Fibroblast of skin of back (primary cell): Measurements from ENCODE around the gene CRABP1.

Experiments
- DNase-seq: peaks from one replicate; pipeline ENCODE4 v3.0.0-alpha.2; 2013

CRABP1 gene

DNA sequence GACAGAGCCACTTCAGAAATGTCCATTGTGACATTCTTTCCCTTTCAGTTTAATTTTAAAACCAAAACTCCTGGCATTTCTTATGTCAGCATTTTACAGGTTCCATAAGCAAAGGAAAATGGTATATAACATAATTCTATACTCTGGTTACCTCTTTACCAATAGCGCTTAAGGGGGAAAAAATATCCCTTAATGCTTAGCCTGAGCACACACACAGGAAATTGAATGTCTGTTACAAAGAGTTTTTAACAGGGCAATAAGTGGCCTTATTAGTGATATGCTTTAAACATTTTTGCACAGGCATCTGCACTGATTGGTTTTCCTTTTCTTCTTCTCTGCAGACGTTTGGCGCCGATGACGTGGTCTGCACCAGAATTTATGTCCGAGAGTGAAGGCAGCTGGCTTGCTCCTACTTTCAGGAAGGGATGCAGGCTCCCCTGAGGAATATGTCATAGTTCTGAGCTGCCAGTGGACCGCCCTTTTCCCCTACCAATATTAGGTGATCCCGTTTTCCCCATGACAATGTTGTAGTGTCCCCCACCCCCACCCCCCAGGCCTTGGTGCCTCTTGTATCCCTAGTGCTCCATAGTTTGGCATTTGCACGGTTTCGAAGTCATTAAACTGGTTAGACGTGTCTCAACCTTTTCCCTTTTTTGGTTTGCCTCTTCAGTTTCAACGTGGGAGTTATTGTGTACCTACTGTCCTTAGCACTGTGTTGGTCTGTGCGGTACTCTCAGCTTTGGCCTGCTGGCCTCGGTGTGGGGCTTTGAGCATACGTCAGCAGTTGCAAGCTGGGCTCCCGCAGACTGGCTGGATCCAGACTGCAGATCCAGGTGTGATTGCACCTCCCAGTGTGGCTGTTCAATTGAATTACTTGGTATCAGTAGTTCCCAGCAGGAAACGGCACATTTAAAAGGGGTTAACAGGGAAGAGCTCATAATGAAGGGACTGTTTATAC is 7.7 kb downstream of the CRABP1 start:
- no peak for DNase-seq

DNA sequence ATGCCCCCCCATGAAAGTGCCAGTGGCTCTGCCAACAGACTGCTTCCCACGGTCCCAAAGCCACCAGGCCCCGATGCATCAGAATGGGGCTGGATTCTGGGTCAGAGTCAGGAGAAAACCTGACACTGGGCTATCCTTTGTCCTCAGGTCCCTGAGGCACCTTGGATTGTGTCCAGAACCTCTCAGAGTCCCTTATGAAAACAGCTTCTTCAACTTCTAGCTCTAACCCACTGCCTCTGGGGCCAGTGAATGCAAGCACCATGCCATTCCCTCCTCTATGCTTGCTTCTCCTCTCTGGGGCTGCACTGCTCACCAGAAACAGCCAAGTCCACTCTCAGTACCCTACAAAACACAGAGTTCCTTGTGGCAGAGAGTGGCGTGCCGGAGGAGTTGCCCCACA is 9.9 kb downstream of the CRABP1 start:
- no peak for DNase-seq

DNA sequence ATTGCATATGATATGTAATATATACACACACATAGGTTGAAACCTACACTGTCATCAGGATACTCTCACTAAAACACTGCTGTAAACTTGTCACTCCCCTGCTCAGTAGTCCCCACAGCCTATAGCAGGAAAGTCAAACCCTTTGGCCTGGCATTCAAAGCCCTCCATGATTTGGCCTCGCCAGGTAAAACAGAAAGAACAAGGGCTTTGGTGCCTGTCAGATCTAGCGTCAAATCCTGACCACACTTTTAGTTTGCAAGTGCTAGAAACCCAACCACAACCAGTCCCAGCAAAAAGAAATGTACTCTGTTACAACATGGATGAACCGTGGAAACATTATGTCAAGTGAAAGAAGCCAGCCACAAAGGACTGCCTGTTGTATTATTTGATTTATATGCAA is 11.4 kb downstream of the CRABP1 start:
- no peak for DNase-seq

DNA sequence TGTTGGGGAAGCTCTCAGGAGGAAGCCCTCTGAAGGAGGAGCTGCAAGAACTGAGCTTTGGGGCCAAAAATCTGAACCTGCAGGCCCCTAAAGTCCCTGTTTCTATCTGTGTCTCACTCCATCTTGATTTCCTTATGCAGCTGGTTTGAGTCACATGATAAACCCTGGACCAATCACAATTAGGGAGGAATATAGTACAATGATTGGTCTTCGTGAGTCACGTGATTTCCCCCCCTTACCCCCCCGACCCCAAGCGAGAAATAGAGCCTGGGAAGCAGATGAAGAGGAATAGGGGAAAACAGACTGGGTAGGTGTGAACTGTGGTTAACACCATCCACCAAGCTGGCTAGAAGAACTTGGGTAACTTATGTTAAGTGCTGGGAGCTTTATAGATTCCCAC is 12.9 kb downstream of the CRABP1 start:
- DNase-seq, result peak; percentile 23

DNA sequence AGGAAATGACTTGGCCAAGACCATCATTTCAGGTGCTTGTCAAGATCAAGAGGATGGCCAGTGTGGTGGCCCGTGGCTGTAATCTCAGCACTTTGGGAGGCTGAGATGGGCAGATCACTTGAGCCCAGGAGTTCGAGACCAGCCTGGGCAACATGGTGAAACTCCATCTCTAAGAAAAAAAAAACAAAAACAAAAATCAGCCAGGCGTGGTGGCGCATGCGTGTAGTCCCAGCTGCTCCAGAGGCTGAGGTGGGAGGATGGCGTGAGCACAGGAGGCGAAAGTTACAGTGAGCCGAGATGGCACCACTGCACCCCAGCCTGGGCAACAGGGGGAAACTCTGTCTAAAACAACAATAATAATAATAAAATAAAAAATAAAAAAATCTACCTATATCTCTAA is 15.0 kb downstream of the CRABP1 start:
- no peak for DNase-seq

DNA sequence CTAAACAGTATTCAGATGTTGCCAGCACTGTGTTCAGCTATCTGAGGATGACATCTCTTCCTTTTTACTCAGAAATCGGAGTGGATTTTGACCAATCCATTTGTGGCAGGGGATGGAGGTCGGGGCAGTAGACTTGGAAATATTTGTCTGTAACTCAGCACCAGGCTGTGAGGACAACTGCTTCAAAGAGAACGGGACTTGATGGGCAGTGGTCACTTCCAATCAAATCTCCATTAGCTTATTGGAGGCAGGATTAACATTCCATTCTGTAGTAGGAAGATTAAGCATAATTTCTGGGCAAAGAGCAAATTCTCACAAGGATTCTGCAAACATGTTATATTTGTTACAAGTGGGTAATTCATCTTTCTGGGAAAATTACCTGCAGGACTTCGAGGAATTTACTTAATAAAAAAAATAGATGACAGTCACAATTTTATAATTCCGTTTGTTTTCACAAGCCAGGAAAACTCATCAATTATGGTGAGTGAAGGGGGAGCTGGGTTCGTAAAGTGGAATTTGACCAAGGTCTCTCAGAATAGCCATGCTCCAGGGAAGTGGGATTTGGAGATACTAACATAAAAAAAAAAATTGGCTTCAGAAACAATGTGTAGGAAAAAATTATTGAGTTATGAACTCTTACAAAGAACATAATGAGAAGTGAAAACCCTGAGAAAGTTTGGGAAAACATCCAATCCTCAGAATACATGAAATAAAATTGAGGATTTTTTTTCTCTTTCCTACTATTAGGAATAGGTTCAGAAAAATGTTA is 18.1 kb downstream of the CRABP1 start:
- DNase-seq, result peak; percentile 17

DNA sequence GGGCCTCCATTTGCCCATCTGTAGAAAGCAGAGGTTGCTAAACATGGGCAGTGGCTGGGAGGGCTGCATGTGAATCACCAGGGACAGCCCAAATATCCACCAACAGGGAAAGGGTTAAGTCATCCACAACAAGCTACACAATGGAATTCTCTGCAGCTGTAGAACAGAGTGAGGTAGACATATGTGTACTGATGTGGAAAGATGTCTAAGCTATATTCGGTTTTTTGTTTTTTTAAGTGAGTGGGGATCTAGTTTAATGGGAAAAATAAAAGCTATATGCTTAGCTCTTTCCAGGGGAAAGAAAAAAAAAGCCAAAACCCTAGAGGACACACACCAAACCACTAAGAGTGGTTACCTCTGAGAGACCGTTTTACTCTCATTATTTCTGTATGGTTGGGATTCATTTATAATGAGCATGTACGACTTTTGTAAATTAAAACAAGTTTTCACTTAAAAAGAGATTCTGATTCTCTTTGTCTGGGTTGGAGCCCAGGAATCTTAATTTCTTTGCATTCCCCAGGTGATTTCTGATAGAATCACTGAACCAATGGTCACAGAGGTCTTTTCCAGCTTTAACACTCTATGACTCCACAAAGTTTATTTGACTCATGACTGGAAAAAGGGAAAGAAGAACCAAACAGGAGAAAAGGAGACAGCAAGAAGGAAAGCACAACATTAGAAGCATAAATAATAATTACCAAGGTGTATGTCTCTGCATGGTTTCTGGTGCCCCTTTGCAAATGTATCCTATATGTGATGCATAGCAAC is 19.1 kb downstream of the CRABP1 start:
- no peak for DNase-seq

DNA sequence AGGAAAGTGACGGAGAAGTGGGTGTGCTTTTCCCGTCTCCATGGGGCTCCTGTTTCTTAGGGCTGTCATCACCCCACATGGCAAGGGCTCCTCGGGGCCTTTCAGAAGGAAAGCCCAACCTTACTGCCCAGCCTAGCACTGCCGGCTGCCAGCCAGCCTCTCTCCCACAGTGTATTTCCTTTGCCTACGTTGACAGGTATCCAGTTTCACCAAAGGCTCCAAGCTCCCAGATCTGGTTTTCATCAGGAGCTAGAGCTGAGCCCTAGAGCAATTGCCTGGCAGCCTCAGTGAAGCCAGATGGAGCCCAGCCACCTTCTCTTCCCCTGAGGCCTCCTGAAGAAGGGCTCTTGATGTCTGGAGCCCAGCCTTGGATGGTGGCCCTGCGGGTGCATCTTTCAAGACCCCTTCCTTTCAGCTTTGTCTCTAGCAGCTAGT is 20.2 kb downstream of the CRABP1 start:
- DNase-seq, result peak; percentile 6

DNA sequence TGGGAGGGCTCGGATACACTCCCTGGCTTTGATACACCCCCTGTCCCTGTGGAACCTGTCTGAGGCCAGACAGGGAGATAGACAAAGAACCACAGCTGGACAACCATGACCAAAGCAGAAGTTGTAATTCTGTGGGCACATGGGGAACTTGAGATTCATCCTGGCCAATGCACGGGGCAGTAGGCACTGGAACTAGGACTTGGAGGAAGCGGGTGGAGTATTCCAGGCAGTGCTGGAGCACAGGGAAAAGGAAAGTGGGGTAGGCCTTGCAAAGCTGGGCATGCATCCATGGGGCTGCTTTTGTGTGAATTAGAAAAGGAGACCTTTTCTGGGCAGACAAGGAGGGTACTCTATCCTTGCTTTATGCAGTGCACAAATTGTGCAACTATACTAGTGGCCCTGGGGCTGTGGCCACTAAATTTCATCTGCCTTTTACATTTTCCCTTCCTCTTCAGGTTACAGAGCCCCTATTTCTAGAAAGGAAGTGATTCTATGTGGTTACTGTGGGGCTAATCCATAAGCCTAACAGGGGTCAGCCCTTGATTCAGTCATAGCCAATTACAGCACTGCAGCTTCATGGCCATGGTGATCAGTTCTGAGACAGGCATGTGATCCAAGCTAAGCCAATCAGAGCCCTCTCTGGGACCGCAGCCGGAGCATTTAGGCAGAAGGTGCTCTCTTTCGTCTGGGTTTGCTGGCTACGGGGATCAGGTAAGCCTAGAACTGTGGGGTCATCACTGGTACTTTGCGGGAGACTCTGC is 21.0 kb downstream of the CRABP1 start:
- no peak for DNase-seq

DNA sequence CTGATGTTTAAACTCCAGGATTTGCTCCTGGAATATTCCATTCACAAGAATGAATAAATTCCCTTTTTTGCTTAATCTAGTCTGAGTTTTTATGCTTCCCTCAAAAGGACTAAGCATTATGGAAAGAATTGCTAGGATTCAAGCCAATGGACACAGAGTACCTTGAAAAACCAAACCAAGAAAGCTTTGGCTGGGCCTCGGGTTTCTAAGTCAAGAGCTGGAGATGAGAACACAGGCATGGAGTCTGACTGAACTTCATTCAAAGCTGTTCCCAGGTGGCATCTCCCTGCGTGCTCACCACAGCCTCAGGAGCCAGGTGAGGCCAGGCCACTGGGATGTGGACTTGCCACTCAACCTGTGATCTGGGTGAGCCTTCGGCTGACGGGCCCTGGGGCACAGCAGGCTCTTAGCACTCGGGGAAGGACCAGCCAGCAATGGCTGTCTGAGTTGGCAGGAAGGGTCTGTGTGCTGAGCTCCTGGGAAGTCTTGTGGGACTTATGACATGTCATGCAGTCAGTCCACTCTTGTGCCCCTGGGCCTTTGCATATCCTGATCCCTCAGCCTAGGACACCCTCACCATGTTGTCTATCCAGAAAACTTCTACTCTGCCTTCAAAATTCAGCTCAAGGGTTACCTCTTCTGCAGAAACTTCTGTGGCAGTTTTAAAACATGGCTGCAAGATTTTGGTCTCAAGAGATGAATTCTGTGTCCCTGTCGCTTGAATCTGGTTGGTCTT is 21.8 kb downstream of the CRABP1 start:
- DNase-seq, result no peak

DNA sequence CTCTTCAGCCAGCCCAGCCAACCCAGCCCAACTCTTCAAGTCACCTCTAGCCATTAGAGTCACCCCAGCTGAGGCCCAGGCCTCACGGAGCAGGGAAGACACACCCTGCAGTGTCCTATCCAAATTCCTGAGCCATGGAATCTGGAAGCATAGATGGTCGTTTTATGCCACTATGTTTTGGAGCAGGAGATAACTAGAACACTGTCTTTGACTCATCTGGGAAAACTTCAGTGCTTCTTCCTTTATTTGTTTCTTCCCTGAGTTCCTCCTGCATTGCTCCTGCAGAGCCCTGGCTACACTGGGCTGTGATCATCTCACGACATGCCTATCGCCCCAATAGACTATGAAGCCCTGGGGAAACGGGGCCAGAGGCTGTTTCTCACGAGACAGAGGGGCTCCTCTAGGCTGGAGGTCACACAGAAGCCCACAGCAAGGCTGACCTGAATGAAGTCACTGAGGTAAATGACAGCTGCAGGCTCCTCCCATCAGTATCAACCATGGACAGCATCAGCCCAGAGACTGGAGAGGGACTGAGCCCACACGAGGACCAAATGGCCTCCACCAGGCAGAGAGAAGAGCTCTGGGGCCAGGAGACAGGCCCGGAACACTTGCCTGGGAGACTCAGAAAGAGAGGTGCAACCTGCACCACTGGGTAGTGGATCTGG is 22.7 kb downstream of the CRABP1 start:
- peak; percentile 43 for DNase-seq

DNA sequence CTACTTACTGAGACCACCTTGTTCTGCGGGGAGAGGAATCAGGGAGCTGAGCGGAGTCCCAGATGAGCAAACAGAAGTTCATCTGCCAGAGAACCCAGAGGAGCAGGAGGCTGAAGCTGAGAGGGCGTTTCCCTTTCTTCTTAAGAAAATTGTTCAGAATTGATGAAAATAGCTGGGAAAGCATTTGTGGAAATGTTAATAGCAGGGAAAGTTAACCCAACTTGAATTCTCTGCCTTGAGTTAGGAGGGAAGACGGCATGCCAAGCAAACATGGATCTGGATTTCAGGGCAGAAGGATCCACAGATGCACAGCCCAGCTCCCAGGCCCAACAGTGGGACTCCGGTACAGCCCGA is 23.2 kb downstream of the CRABP1 start:
- no peak for DNase-seq

DNA sequence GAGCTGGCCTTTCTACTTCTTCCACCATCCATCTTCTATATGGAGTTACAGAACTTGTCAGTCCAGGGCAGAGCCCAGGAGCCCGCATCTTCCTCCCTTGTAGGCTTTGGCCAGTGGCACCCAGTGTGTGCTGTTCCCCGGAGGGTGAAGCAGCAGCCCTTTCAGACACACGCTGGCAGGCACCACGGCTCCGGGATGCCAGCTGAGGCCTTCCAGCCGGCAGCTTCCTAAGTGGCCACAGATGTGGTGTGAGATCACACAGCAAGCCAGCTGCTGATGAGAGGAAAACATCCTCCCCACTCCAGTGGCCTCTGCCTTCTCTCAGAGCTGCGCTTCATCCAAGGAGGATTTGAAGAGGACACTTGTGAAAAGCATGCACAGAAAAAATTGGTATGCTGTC is 24.1 kb downstream of the CRABP1 start:
- no peak for DNase-seq

DNA sequence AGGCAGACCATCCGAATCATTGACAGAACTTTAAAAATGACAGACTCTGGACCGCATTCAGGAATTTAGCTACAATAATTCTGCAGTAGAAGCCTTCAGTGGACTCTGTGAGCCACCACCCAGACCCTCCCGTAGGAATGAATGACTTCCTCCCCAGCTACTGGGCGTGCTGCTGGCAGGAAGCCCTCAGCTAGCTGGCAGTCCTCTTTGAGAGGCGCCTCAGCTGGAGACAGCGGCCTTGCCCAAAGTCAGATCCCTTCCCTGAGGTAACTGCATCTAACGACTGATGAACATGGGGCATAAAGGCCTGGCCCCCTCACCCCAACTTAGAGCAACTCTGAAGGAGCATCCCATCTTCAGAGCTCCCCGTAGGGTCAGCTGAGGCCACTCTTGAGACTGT is 25.8 kb downstream of the CRABP1 start:
- peak; percentile 69 for DNase-seq

DNA sequence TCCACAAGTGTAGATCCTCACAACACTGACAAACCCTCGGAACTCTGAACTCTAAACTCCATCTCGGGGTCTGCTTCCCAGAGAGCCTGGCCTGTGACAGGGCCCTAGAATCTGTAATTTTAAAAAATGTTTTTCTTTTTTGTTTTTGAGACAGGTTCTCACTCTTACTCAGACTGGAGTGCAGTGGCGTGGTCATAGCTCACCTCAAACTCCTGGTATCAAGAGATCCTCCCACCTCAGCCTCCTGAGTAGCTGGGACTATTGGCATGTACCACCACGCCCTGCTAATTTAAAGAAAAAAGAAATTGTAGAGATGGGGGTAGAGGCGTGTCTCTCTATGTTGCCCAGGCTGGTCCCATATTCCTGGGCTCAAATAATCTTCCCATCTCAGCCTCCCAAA is 26.2 kb downstream of the CRABP1 start:
- DNase-seq, result no peak

DNA sequence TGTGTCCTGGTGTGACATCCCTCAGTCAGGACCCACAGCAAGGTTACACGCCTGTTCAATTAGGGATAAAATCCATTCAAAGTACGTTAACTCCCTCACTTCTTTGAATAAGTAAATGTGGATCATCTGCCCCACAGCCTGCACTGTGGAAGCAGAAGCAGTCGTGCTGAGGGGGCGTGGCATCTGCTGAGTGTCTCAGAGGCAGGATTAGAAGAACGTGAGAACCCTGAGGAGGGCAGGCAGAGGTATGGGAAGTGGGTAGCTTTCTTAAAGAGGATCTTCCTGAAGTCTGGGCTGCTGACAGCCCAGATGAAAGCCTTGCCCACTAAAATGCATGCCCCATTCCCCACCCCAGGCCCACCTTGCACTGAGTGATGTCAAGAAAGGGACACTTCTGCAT is 28.5 kb downstream of the CRABP1 start:
- no peak for DNase-seq

DNA sequence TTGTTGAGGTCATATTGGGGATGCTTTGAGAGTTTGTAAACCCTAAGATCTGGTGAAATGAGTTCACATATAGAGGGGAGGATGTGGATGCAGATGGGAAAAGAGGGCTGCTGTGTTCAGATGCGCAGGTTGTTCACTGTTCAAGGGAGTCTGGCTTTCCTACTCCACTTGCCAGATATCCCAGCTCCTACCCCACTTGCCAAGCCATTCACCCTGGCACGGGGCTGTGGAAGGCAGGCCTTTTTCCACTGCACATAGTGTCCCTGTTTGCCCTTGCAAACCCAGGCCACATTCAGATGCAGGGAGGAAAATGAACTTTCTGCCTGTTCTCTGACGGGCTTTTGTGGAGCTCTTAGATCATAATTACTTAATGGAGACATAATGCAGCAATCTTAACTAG is 29.0 kb downstream of the CRABP1 start:
- DNase-seq, result no peak

DNA sequence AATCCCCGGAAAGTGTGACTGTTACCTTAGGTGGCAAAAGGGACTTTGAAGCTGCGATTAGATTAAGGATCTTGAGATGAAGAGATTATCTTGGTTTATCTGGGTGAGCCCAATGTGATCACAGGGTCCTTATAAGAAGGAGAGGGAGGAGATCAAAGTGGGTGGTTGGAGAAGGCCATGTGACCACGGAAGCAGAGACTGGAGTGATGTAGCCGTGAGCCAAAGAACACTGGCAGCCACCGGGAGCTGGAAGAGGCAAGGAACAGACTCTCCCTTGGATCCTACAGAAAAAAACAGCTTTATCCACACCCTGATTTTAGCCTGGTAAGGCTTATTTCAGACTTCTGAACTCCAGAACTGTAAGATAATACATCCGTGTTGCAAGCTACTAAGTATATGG is 29.9 kb downstream of the CRABP1 start:
- no peak for DNase-seq

DNA sequence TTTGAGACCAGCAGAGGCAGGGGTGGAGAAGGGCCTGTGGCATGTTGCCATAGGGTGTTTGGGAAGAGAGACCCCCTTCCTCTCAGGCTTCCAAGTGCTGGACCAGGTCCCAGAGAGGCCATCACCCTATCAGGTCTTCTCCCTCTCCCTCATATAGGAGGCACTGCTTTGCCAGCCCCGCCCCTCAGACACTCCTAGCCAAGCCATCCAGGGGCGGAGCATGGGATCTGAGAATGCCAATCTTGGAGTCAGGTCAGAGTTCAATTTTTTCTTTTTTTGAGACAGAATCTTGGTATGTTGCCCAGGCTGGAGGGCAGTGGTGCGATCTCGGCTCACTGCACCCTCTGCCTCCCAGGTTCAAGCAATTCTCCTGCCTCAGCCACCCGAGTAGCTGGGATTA is 32.7 kb downstream of the CRABP1 start:
- DNase-seq, result no peak

DNA sequence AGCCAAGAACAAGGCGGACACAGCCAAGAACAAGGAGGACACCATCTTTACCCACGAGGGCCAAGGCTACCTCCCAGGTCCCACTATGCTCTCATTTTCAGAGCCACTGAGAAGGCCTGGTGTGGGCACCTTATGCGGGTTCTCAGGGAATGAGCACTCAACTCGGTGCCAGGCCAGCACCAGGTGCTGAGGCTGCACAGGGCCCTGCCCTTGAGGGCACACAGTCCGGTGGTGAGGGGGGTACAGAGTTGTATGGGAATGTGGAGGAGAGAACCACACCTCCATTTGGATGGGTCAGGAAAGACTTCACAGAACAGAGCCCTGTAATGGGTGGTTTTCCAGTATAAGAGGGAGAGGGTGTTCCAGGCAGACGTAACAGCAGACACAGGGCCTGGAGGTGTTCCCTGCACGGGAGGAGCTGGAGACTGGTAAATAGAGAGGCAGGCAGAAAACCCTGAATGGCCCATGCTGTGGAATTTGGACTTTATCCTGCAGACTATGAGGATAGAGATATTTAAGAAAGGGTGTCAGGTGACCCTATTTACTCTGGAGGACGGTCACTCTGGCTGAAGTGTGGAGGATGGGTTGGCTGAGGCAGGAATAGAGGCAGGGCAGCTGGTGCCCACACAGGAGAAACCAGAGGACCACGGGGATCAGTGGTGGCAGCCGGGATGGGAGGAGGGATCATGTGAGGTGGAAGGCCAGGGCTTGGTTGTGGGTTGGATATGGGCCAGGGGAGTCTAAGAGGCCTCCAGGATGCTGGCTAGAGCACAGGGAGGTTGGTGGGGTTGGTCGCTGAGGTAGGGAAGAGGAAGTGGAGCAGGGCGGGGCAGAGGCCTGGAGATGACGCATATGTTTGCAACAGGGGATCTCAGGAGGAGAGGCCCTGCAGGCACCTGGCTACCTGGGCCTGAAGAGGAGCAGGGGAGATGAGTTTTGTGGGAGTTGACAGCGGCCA is 34.6 kb downstream of the CRABP1 start:
- DNase-seq, result no peak
